Transverse colon (tissue), 4 donors: ENCODE results near the gene MYBPC2. TPM values are rescaled to one million over a fixed set of nuclear protein-coding genes. Genes with fewer than 3 reads are reported as not detected.

Experiments
- DNase-seq: peaks from one replicate; pipeline ENCODE4 v3.0.0-alpha.2; 2019
- H3K27ac ChIP-seq, 4 donors: fragments of 200-600 bp; sonication (generic); 2 replicates each; pipeline ENCODE4 v1.5.1; 2016 to 2018; ENCODE audit warnings: inconsistent platforms in 4 of 4
- H3K27me3 ChIP-seq: fragments of 200-600 bp; sonication (generic); 2 replicates; pipeline ENCODE4 v1.5.1; 2017; ENCODE audit warnings: inconsistent platforms
- H3K36me3 ChIP-seq, 4 donors: fragments of 200-600 bp; sonication (generic); 2 replicates each; pipeline ENCODE4 v1.5.1; 2017 to 2019; ENCODE audit warnings: inconsistent platforms in 4 of 4
- H3K4me1 ChIP-seq, 4 donors: fragments of 200-600 bp; sonication (generic); 2 replicates each; pipeline ENCODE4 v1.5.1; 2017 to 2020; ENCODE audit warnings: inconsistent platforms in 4 of 4
- H3K4me3 ChIP-seq, 4 donors: fragments of 200-600 bp; sonication (generic); 1 replicate in 1 of 4; 2 replicates in 3 of 4; pipeline versions ENCODE4 v1.5.1 to v1.6.1; 2017 to 2019; ENCODE audit warnings: inconsistent platforms in 4 of 4
- H3K9me3 ChIP-seq, 2 donors: fragments of 200-600 bp; sonication (generic); 2 replicates each; pipeline ENCODE4 v1.5.1; 2017 to 2019; ENCODE audit warnings: inconsistent platforms in 2 of 2
- EP300 ChIP-seq: sonication (generic); formaldehyde crosslinking; IDR thresholded peaks from one replicate; pipeline ENCODE4 v1.6.1; 2017; ENCODE audit warnings: antibody characterized with exemption, low read depth
- POLR2A ChIP-seq: fragments of 450-650 bp; IDR thresholded peaks from one replicate; pipeline ENCODE4 v1.6.1; 2016; ENCODE audit warnings: antibody characterized with exemption, mild to moderate bottlenecking, moderate library complexity
- POLR2AphosphoS5 ChIP-seq, 3 donors: sonication (generic); formaldehyde crosslinking; IDR thresholded peaks; one replicate each; pipeline ENCODE4 v1.6.1; 2016; ENCODE audit warnings: antibody characterized with exemption in 3 of 3
- WGBS, 2 donors: methylation state at CpG; one replicate each; pipeline ENCODE4 v1.1.5; 2018; ENCODE audit warnings: low coverage in 1 of 2; 5-methylcytosine and 5-hydroxymethylcytosine counted together
- in situ Hi-C, 4 donors: fragments of 200-750 bp; cut with MboI; loops; one replicate each; pipeline versions ENCODE4 v1.15.0 to v1.15.1; 2017; ENCODE audit warnings: low sequenced_read_pairs in 3 of 4, low pct_ligation_motif_present in 1 of 4, low pct_unique_long_range_greater_than_20kb in 1 of 4
- intact Hi-C: fragments of 100-400 bp; cut with DNase I; formaldehyde crosslinking; loops from one replicate; pipeline ENCODE4 v1.15.1; 2023; ENCODE audit warnings: low total_unique reads
- total RNA-seq, 4 donors: library from RNA; depleted of rRNA; stranded (reverse); fragments of >200 nt; gene quantifications; one replicate each; pipeline ENCODE4 v1.1.0, GENCODE V29; 2016
- TF ChIP-seq, protein P1 (sequence below), 5 experiments: fragments of 200-600 bp in 3 of 5; fragments of 450-650 bp in 2 of 5; sonication (generic) in 3 of 5; IDR thresholded peaks; 1 replicate in 2 of 5; 2 replicates in 3 of 5; pipeline ENCODE4 v1.5.1; 2016 to 2017; ENCODE audit warnings: antibody characterized with exemption in 5 of 5, inconsistent platforms in 3 of 5, mild to moderate bottlenecking in 2 of 5, moderate library complexity in 1 of 5

MYBPC2 gene
- total RNA-seq, 4 donors from 2014 or later: 0.16 to 0.41 TPM; not detected in 2

DNA sequence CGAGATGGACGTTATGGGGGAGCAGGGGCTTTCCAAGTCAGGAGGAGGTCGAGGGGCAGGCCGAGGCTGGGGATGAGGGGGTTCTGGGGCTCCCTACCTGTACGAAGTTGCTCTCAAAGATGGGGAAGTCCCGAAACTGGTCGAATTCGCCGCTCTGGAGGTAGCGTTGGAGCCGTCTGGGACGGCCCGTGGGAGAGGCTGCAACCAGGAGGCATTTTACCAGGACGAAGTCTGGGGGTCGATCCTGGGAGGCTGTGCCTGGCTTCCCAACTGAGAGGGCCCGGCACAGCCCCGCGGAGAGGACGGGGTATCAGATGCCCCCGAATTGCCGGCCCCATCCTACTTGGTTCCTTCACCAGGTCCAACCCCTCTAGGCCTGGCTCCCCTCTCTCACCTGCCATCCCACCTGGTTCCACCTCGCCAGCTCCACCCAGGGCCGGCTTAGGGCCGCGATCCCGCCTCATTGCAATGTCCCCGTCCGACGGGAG lies 43.1 kb downstream of the MYBPC2 start:
- 82% methylated on average over 28 of the region's 29 CpGs; no CpG with 5 or more reads in 1 of the 2 donors for WGBS, 2 donors
- H3K27me3 ChIP-seq: no peaks in the 10 kb centered on the region
- no peaks in the 10 kb centered on the region for H3K9me3 ChIP-seq
- no peak for TF ChIP-seq POLR2AphosphoS5 (IDR thresholded peaks at IDR 0.05)
- TF ChIP-seq, protein P1, sequence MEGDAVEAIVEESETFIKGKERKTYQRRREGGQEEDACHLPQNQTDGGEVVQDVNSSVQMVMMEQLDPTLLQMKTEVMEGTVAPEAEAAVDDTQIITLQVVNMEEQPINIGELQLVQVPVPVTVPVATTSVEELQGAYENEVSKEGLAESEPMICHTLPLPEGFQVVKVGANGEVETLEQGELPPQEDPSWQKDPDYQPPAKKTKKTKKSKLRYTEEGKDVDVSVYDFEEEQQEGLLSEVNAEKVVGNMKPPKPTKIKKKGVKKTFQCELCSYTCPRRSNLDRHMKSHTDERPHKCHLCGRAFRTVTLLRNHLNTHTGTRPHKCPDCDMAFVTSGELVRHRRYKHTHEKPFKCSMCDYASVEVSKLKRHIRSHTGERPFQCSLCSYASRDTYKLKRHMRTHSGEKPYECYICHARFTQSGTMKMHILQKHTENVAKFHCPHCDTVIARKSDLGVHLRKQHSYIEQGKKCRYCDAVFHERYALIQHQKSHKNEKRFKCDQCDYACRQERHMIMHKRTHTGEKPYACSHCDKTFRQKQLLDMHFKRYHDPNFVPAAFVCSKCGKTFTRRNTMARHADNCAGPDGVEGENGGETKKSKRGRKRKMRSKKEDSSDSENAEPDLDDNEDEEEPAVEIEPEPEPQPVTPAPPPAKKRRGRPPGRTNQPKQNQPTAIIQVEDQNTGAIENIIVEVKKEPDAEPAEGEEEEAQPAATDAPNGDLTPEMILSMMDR (IDR thresholded peaks at IDR 0.05): no peak
- TF ChIP-seq EP300: no peak
- TF ChIP-seq POLR2A: no peak
- no peak for DNase-seq
- H3K4me3 ChIP-seq: peak overlapping the region in 1 of 4 donors; percentile 80
- H3K36me3 ChIP-seq: peaks cover 0 to 19% (median 6%) of the 10 kb centered on the region in 4 donors
- peaks cover 6 to 16% (median 10%) of the 10 kb centered on the region in 4 donors for H3K4me1 ChIP-seq
- in situ Hi-C loops: no loop called here
- intact Hi-C loops: loop anchor here (5.0 kb wide), 1 partner anchor 1928 kb away; no protein-coding TSS in a partner anchor
- H3K27ac ChIP-seq: peak overlapping the region; percentile 87 to 88 (median 88)

DNA sequence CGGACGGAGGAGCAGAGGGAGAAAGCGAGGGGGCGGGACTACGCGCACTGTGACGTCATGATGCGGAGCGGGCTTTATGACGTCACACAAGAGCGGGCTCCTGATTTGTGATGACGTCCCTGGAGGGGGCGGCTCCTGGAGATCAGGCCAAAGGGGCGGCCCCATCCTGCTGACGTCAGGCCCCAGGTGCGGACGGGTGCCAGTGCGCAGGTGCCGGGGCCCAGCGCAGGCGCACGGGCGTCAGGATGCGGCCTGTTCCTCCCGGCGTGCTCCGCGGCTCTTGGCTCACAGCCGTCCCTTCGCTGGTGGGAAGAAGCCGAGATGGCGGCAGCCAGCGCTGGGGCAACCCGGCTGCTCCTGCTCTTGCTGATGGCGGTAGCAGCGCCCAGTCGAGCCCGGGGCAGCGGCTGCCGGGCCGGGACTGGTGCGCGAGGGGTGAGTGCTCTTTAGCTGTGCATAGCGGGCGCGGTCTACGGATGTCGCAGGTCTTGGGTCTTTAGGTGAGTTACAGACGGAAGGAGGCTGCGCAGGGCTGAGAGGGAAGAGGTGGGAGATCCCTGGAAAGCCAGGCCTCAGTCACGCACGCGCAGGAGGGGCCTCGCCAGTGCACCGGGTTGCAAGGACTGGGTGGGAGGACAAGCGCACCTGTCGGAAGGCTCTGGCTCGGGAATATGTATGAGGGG lies 43.7 kb downstream of the MYBPC2 start, which contains the start of the genes EMC10 and GARIN5A:
EMC10 (plus strand) TSS at position 284 of the 683 bp plus-strand sequence; CDS start at position 322, 38 bp downstream.
GARIN5A (minus strand) TSS at position 625 of the 683 bp plus-strand sequence; CDS start at position 165, 460 bp downstream.
- Histone ChIP-seq H3K27me3 (no peaks in the 10 kb centered on the region), H3K36me3 (peaks cover 0 to 25% (median 9%) of the 10 kb centered on the region in 4 donors), H3K4me1 (peaks cover 6 to 16% (median 10%) of the 10 kb centered on the region in 4 donors), H3K4me3 (peak within 1 kb of the TSS; percentile 76 to 96 (median 79)), H3K9me3 (no peaks in the 10 kb centered on the region), H3K27ac (peak within 1 kb of the TSS; percentile 87 to 88 (median 88))
- in situ Hi-C loops (no loop called here), intact Hi-C loops (loop anchor here (5.0 kb wide), 1 partner anchor 1929 kb away; no protein-coding TSS in a partner anchor)
- peak; percentile 94 for DNase-seq
- 4% methylated on average over 47 of the region's 58 CpGs; no CpG with 5 or more reads in 1 of the 2 donors for WGBS, 2 donors
- peak; percentile 84 for TF ChIP-seq POLR2A
- TF ChIP-seq EP300: peak; percentile 18
- TF ChIP-seq, protein P1 (IDR thresholded peaks at IDR 0.05): peak in 1 of 5 experiments; percentile 25
- peak; percentile 73 to 80 (median 75) for TF ChIP-seq POLR2AphosphoS5 (IDR thresholded peaks at IDR 0.05)

DNA sequence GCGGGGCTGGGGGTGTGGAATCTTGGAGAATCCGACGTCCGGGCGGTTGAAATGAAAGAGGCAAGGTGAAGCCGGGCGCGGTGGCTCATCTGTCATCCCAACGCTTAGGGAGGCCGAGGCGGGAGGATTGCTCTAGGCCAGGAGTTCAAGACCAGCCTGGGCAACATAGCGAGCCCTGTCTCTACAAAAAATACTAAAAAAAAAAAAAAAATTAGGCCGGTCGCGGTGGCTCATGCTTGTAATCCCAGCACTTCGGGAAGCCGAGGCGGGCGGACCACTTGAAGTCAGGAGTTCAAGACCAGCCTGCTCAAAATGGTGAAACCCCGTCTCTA lies 44.2 kb downstream of the MYBPC2 start:
- Histone ChIP-seq H3K9me3 (no peaks in the 10 kb centered on the region), H3K27ac (peak overlapping the region; percentile 87 to 88 (median 88)), H3K27me3 (no peaks in the 10 kb centered on the region), H3K4me1 (peaks cover 6 to 16% (median 10%) of the 10 kb centered on the region in 4 donors), H3K36me3 (peaks cover 0 to 28% (median 11%) of the 10 kb centered on the region in 4 donors), H3K4me3 (peak overlapping the region; percentile 76 to 96 (median 79))
- in situ Hi-C loops: no loop called here
- no peak for TF ChIP-seq POLR2AphosphoS5 (IDR thresholded peaks at IDR 0.05)
- no peak for TF ChIP-seq EP300
- TF ChIP-seq, protein P1 (IDR thresholded peaks at IDR 0.05): no peak
- no peak for TF ChIP-seq POLR2A
- intact Hi-C loops: loop anchor here (5.0 kb wide), 1 partner anchor 1930 kb away; no protein-coding TSS in a partner anchor
- 21% methylated on average over 20 of the region's 20 CpGs; no CpG with 5 or more reads in 1 of the 2 donors for WGBS, 2 donors
- DNase-seq: no peak

DNA sequence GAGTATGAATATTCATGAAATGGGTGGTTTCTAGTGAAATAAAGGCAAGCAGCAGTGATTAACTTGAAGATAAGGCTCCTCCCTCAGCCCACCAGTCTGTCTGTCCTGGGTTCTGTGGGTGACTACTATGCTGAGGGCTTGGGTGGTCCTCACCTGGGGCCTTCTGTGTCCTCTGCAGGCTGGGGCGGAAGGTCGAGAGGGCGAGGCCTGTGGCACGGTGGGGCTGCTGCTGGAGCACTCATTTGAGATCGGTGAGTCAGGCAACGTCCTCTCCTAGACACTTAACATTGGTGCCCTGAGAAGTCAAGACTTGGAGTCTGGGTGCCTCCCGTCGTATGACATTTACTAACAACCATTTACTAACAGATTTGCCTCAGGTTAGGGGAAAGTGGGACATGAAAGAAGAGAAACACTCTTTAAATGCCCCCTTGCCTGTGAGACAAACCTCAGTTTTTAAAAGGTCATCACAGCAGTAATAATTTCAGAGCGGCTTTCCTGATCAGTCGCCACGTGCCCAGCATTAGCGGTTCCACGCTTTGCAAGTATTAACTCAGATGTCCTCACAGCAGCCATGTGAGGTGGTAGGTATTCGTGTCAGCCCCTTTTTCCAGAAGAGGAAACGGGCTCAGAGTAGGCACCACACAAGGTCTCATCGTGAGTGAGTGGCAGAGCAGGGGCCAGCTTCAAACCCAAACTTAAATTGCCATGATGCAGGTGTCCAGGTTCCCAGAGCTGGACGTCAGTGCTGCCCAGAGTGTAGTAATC lies 45.2 kb downstream of the MYBPC2 start:
- in situ Hi-C loops (no loop called here), intact Hi-C loops (loop anchor here (5.0 kb wide), 1 partner anchor 1931 kb away; no protein-coding TSS in a partner anchor)
- no peaks in the 10 kb centered on the region for H3K27me3 ChIP-seq
- no peak overlapping the region for H3K4me3 ChIP-seq
- H3K4me1 ChIP-seq: peaks cover 6 to 16% (median 10%) of the 10 kb centered on the region in 4 donors
- 90 to 92% methylated on average over 2 to 16 of the region's 17 CpGs for WGBS, 2 donors
- TF ChIP-seq POLR2AphosphoS5 (IDR thresholded peaks at IDR 0.05): no peak
- TF ChIP-seq EP300: no peak
- TF ChIP-seq, protein P1 (IDR thresholded peaks at IDR 0.05): no peak
- no peak for TF ChIP-seq POLR2A
- no peak for DNase-seq
- H3K9me3 ChIP-seq: no peaks in the 10 kb centered on the region
- H3K27ac ChIP-seq: no peak overlapping the region
- peaks cover 0 to 37% (median 13%) of the 10 kb centered on the region in 4 donors for H3K36me3 ChIP-seq
